SH-SY5Y (cell line): Measurements from ENCODE around the gene CGB3.
"Not testable (repeated sequence)": the region's sequence is repeated elsewhere in the genome, so short reads cannot be mapped to it uniquely, and the experiment has no call there.

Experiments
- GATA2 ChIP-seq: IDR thresholded peaks from 2 replicates; pipeline ENCODE4 v1.6.1; 2011; ENCODE audit warnings: mild to moderate bottlenecking, low read depth, low read length
- GATA3 ChIP-seq: IDR thresholded peaks from 2 replicates; pipeline ENCODE4 v1.6.1; 2011; ENCODE audit warnings: low read depth, mild to moderate bottlenecking, low read length, moderate library complexity

CGB3 gene

DNA sequence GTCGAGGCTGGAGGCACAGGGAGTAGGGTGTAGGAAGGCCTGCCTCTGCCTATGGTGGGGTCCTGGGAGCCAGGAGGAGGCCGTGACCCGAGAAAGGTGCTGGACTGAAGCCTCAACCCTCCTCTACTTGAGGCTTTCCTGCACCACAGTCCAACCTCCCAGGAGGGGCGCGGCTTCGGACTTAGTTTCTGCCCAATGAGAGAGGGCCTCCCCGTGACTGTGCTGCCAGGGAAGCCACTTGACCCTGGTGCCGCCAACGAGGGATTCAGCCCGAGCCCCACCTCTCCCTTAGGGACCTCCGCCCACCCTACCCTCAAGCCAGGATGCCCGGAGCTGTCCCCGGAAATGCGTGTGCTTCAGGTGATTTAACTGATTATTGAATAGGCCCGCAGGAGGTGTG, at the start of gene CGB3:
Gene CGB3 (minus strand): TSS at position 101 of the 400 bp plus-strand sequence. CDS start 362 bp downstream, outside the sequence.
- TF ChIP-seq GATA2, GATA3: not testable (repeated sequence)

DNA sequence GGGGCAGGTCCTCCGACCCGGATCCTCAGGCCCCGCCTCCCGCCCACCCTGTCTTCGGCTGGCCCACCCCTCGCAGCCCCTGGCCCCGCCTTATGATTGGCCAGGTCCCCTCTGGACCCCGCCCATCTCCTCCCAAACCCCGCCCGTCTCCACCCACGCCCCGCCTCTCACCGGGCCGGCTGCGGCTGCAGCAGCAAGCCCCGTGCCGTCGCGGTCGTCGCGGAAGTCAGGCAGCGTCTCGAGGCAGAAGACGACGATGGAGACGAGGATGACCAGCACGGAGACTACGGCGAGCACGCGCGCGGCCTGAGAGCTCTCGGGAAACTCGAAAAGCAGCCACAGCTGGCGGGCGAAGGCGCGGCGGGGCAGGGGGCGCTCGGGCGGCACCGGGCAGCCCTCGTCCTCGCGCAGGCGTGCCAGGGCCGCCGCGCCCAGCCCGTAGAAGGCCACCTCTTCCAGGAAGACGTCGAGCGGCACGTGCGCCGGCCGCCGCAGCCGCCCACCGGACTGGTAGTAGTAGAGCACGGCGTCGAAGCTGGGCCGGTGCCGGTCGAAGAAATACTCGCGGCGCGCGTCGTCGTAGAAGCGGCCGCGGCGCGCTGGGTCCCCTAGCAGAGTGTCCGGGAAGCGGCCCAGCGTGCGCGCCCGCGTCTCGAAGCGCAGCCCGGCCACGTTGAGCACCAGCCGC, 47.9 kb upstream of the CGB3 start:
- TF ChIP-seq GATA3 (no peak), GATA2 (no peak)

DNA sequence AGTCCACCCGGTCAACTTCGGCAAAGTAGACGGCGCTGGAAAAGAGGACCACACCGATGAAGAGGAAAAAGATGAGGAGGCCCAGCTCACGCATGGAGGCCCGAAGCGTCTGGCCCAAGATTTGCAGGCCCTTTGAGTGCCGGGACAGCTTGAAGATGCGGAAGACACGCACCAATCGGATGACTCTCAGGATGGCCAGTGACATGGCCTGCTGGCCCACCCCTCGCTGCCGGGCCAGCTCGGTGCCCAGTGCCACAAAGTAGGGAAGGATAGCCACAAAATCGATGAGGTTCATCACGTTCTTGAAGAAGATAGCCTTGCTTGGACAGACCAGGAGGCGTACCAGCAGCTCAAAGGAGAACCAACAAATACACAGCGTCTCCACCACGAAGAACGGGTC, 46.3 kb upstream of the CGB3 start:
- no peak for TF ChIP-seq GATA3
- TF ChIP-seq GATA2 = no peak

DNA sequence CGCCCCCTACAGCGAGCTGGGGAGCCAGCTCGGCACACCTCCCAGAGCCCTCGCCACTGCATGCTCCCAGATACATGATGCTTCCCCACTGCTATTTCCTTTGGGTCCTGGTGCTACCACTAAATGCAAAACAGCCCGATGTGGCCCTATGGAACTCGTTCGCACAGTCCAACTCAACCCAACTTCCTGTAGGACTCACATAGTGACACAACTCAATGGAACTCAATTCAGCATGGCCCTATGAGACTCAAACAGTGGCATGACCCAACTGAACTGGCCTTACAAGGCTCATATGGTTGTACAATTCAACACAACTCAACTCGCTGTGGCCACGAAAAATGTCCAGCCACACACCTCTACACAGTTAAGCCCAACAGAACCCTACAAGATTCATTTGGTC, 44.9 kb upstream of the CGB3 start:
- TF ChIP-seq GATA2 = no peak
- no peak for TF ChIP-seq GATA3

DNA sequence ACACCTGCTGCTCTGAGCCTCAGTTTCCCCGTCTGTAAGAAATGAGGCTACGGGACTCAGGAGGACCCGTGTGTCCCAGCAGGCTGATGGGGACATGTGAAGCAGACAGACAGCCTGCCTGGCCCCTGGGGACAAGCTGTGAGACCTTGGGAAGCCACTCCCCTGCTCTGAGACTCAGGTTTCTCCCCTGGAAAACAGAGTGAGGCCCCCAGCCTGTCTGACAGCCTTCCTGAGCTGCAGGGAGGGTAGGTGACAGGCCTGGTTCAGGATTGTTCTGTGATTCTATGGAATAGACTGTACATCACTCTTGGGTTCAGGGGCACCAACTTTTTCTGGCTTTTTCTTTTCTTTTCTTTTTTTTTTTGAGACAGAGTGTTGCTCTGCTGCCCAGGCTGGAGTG, 43.4 kb upstream of the CGB3 start:
- TF ChIP-seq GATA2 (no peak), GATA3 (no peak)

DNA sequence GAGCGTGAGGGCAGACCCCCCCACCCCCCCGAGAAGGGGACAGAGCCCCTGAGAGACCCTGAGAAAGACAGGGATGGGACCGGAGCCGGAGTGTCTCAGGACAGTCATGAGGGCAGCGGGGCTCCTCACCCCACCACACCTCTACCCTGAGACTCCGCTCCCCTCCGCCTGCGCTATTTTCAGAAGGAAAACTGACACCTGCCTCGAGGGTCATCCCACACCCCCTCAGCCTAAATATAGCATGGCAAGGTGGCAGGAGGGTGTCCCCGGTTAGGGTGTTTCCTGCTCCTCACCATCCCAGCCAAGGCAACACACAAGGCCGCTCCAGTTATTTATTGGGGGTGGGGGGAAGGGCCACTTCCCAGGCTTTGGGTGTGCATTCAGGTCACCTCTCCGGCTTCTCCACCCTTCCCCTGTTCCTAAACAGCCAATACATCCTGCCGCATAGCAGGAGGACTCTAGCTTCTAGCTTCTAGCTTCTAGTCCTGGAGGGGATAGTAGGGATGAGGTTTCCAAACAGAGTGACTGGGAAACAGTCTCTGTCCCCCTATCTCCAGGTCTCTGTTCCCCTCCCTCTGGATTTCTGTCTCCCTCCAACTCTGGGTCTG, 41.9 kb upstream of the CGB3 start:
- TF ChIP-seq GATA3 (no peak), GATA2 (no peak)

DNA sequence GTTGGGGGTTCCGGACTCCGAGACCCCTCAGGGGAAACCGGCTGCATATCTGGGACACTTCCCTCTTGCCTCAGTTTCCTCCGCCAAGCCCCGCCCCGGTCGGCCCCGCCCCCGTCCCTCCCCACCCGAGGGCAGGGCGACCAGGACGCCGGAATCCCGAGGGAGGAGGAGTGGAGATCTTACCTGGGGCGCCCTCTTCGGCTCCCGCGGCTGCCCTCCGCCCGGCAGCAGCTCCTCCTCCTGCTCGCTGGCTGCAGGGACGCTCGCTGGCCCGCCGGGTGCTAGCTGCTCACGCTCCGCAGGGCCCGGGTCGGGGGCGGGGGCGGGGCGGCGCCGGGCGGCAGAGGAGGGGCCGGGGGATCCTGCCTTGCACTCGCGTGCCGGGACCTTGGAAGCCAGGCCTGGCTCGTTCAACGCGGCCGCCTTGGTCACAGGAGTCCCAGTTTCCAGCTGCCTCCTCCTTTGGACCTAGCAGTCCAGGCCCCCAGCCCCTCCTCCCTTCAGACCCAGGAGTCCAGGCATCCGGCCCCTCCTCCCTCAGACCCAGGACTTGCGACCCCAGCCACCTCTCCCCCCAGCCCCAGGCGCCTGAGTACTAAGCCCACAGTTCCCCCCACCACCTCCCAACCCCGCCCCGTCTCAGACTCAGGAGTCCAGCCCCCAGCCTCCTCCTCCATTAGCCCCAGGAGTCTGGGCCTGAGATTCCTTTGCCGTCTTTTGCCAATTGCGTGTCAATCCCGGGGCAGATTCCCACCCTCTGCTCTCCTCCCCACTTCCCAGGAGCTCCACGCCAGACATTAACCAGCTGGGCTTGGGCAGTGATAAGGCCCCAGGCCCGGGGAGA, 40.9 kb upstream of the CGB3 start, which contains the start of gene NTF4:
Gene NTF4 (minus strand): TSS at position 51 of the 844 bp plus-strand sequence. CDS start 2,821 bp downstream, outside the sequence.
- no peak for TF ChIP-seq GATA2
- no peak for TF ChIP-seq GATA3

DNA sequence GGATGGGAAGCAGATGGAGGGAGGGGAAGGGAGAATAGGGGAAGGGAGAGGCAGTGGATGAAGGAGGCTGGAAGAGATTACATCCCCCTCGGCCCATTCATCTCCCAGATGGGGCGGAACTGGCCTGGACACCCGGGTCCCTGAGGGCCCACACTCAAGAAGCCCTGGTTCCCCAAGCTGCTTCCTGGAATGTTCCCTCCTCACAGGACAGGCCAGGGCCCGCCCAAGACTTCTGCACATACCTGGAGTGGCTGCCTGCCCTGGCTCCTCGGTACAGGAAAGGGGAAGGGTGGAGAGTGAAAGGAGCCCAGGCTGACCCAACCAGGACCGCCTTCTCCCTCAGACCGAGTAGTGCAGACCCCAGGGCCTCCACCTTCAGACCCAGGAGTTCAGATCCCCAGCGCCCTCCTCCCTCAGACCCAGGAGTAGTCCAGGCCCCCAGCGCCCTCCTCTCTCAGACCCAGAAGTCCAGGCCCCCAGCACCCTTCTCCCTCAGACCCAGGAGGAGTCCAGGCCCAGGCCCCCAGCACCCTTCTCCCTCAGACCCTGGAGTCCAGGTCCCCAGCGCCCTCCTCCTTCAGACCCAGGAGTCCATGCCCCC, 40.0 kb upstream of the CGB3 start:
- TF ChIP-seq GATA3 (no peak), GATA2 (no peak)

DNA sequence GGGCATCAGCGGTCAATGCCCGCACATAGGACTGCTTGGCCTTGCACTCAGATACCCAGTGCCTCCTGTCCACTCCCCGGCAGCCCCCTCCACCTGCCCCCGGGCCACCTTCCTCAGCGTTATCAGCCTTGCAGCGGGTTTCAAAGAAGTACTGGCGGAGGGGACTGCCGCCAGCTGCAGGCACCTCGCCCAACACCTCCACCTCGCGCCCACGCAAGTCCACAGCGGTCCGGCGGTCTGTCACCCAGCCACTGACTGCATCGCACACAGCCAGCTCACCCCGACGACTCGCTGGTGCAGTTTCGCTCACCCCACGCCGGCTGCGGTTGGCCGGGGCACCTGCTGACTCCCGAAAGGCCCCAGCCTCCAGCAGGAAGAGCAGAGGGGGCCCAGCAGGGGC, 37.3 kb upstream of the CGB3 start:
- TF ChIP-seq GATA2 (no peak), GATA3 (no peak)

DNA sequence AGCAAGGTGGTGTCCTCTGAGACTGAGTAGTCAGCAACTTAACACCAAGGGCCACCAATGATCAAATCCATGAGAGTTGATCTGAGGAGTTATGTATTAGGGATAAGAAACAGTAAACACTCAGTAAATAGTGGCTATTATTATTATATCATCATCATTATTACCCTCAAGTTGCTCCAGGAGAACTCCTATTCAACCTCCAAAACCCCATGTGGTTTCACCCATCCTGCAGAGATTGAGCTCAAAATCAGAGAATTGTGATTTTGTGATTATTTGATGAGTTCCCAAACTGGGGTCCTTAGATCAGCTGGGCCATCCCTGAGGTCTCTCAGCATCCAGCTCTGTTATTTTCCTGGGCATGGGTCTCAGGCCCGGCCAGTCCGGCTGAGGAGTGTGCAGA, 36.9 kb upstream of the CGB3 start:
- TF ChIP-seq GATA2 (no peak), GATA3 (no peak)

DNA sequence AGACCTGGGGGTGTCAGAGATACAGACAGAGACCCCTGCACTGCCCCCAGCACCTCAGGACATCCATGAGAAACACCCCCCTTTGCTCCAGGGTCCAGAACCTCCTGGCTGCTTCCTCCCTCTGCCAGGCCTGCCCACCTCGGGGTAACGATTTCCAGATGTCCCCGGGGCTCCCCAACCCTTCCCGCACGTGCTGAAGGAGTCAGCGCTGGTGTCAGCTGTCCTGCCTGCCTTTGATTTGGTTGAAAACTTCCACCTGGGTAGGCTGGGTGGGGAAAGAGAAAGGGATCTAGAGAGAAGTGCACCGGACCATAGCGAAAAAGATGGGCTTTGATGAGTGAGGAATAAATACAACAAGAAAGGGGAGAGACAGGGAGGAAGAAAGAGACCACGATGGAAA, 34.9 kb upstream of the CGB3 start:
- TF ChIP-seq GATA2 = no peak
- TF ChIP-seq GATA3 = no peak

DNA sequence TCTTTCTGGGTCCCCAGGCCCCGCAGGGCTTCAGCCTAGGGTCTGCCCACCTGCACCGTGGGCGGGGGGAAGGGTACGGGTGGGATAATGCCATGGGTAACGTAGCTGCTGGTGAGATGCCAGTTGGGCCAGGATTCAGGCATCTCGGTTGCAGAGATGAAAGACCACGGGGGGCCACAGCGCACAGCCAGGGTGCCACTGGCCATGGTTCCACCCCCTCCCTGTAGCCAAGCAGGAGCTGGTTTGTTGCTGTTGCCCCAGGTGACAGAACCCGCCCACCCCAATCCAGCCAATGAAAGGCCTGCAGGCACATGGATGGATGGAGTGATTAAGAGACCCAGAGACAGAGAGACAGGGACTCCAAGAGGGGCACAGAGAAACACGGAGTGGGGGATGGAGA, 34.4 kb upstream of the CGB3 start:
- no peak for TF ChIP-seq GATA2
- TF ChIP-seq GATA3 = no peak

DNA sequence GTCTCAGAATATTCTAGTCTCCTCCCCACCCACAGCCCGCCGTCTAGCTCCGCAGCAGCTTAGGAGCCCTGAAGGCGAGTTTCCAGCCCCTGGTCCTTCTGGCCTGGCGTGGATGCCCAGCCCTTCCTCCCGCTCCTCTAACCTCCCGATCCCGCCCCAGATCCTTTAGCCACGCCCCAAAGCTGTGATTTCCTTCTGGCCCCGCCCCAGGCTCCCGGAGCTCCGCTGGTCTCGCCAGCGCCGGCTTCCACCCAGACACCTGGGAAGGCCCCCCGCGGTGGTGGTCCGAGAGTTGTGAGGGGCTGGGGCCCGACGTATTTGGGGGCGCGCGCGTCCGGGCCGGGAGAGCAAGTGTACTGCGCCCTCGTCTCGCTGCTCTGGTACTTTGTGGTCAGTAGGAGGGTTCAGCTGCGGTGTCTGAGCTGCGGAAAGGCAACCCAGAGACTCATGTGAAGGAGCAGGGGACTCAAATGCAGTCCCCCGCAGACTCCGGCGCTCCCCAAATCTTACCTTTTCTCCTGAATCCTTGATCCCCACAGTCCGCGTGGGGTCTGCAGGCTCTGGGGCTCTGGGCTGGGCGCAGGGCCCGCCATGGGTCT, 33.6 kb upstream of the CGB3 start, which contains the start of gene CGB7:
Gene CGB7 (minus strand): TSS at position 114 of the 599 bp plus-strand sequence. CDS start 2,374 bp downstream, outside the sequence.
- TF ChIP-seq GATA3 = no peak
